ENCODE data around the gene SLC6A8. TPM values are rescaled to one million over a fixed set of nuclear protein-coding genes. Genes with fewer than 3 reads are reported as not detected.

SLC6A8 gene
- total and polyA plus RNA-seq, 2 donors (not counting 3 experiments of a cell fraction or from before 2014, with no cell fraction given) = 22.7 to 23.6 TPM

DNA sequence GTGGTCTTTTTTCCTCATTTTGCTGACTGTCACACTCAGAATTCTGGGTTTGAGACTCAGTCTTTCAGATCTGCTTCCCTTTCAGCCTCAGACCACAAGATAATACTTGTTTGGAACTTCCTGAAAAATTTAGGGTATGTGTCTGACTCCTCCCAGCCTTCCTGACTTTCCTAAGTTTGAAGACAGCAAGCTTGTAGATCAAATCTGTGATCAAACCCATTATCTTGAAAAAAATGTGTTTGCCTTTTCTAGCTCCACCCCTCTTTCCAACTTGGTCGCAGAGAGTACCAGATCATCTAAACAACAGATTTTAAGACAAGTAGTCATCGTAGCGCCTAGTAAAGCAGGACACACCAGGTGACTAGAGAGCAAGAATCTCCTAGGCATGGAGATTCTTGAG lies 26.5 kb downstream of the SLC6A8 start:
- intact Hi-C loops (cut with micrococcal nuclease) (no loop called here), dilution Hi-C loops (cut with MboI; ENCODE audit: extremely low pct_ligation_motif_present, low sequenced_read_pairs) (no loop called here)
- Histone ChIP-seq H3K9ac (replicated peaks; ENCODE audit: extremely low read depth, insufficient read depth, low read length) (no peak overlapping the region), H3K79me2 (ENCODE audit: control insufficient read depth, insufficient read depth, low read length) (peaks cover 16% of the 10 kb centered on the region), H4K20me1 (replicated peaks; ENCODE audit: control insufficient read depth, extremely low read depth, insufficient read depth, low read length) (no peaks in the 10 kb centered on the region), H3K27ac (ENCODE audit: insufficient read depth, low read depth, low read length) (no peak overlapping the region), H3K4me1 (ENCODE audit: control insufficient read depth, extremely low read depth, insufficient read depth, low read length) (no peaks in the 10 kb centered on the region), H3K9me1 (replicated peaks; ENCODE audit: control insufficient read depth, extremely low read depth, insufficient read depth, low read length) (no peaks in the 10 kb centered on the region), H3K9me3 (replicated peaks; ENCODE audit: control insufficient read depth, insufficient read depth, low read length) (no peaks in the 10 kb centered on the region), H3K36me3 (ENCODE audit: control insufficient read depth in 2 of 2, extremely low read depth in 1 of 2, insufficient read depth in 2 of 2, low read length in 2 of 2) (peaks cover 11 to 19% of the 10 kb centered on the region in 2 experiments), H3K4me3 (replicated peaks in 1 of 3; ENCODE audit: insufficient read depth in 1 of 3, low read depth in 1 of 3, low read length in 3 of 3) (no peak overlapping the region), H3K4me2 (ENCODE audit: insufficient read depth, low read length) (no peak overlapping the region), H2AFZ (ENCODE audit: low read depth, low read length) (no peak overlapping the region), H3K27me3 (ENCODE audit: control insufficient read depth in 2 of 2, insufficient read depth in 2 of 2, low read length in 2 of 2) (no peaks in the 10 kb centered on the region)
- DNase-seq (ENCODE audit: low read depth, low spot score) (no peak), FAIRE-seq (peak; percentile 53)
- no TSS peak for BruUV-seq (replicated peaks)
- POLR2A ChIA-PET = no interaction called here
- TF ChIP-seq POLR2AphosphoS5 (IDR thresholded peaks at IDR 0.05; ENCODE audit: insufficient read depth, low read depth, low read length) (no peak), POLR2A (IDR thresholded peaks at IDR 0.05; ENCODE audit: low read depth, low read length) (no peak), JUN (IDR thresholded peaks at IDR 0.05; ENCODE audit: borderline replicate concordance, insufficient read depth, insufficient read length, low read depth) (no peak), FOS (IDR thresholded peaks at IDR 0.05; ENCODE audit: borderline replicate concordance, insufficient read depth, low read length) (no peak), GATA2 (IDR thresholded peaks at IDR 0.05; ENCODE audit: insufficient read depth, insufficient read length, low read depth, low read length) (no peak)
- TF ChIP-seq, protein P1, sequence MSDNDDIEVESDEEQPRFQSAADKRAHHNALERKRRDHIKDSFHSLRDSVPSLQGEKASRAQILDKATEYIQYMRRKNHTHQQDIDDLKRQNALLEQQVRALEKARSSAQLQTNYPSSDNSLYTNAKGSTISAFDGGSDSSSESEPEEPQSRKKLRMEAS (IDR thresholded peaks at IDR 0.05; ENCODE audit: insufficient read depth, insufficient read length) = no peak
- TF ChIP-seq, protein P2, sequence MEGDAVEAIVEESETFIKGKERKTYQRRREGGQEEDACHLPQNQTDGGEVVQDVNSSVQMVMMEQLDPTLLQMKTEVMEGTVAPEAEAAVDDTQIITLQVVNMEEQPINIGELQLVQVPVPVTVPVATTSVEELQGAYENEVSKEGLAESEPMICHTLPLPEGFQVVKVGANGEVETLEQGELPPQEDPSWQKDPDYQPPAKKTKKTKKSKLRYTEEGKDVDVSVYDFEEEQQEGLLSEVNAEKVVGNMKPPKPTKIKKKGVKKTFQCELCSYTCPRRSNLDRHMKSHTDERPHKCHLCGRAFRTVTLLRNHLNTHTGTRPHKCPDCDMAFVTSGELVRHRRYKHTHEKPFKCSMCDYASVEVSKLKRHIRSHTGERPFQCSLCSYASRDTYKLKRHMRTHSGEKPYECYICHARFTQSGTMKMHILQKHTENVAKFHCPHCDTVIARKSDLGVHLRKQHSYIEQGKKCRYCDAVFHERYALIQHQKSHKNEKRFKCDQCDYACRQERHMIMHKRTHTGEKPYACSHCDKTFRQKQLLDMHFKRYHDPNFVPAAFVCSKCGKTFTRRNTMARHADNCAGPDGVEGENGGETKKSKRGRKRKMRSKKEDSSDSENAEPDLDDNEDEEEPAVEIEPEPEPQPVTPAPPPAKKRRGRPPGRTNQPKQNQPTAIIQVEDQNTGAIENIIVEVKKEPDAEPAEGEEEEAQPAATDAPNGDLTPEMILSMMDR (IDR thresholded peaks at IDR 0.05; ENCODE audit: extremely low read depth in 1 of 2, insufficient read depth in 1 of 2, low read depth in 1 of 2, low read length in 2 of 2) = no peak
- CTCF ChIA-PET = no interaction called here
